ENCODE data around the gene POR.
"Not testable (repeated sequence)": the region's sequence is repeated elsewhere in the genome, so short reads cannot be mapped to it uniquely, and the experiment has no call there.

Gene POR

DNA sequence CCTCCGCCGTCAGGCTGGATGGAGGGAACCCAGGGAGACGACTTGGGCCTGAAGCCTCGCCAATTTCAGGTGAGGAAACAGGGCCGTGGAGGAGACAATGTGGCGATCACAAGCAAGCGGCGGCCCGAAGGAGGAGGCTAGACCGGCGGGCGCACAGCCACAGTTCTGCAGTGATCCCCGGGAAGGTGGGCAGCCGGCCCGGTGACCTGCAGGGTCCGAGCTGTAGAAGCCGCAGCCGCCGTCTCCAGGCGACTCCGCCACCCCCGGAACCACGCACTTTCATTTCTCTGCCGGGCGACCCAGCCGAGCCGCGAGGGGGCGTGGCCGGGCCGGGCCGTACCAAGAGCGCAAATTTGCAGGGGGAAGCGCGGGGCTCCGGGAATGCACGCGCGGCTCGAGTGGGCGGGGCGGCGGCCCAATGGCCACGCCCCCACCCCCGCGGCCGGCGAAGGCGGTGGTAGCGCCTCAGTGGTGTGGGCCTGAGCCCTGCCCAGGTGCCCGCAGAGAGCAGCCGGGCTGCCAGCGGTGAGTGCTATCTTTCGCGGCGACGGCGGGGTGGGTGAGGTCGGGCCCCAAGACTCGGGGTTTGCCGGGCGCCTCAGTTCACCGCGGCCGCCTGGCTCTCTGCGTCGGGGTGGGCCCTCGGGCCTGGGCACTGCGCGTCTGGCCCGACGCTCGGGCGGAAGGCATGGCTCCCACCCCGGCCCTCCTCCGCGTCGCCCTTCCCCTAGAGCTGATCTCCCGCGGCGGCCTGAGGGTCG is at the start of gene POR:
TSS of gene POR (plus strand) at position 501 of the 761 bp plus-strand sequence. CDS start 38,847 bp downstream, outside the sequence.
- H3K27ac ChIP-seq (ENCODE audit: low read length): peak within 1 kb of the TSS; percentile 35
- H3K4me1 ChIP-seq (ENCODE audit: control insufficient read depth, low read depth, low read length): peaks cover 4% of the 10 kb centered on the region
- no peaks in the 10 kb centered on the region for H3K27me3 ChIP-seq (ENCODE audit: control insufficient read depth, insufficient read depth, low read length)
- H3K9ac ChIP-seq (ENCODE audit: low read length): peak within 1 kb of the TSS; percentile 66
- no peaks in the 10 kb centered on the region for H3K9me3 ChIP-seq (ENCODE audit: control insufficient read depth, low read depth, low read length)
- H3K4me3 ChIP-seq (ENCODE audit: low read length): peak within 1 kb of the TSS; percentile 81
- H3K36me3 ChIP-seq (ENCODE audit: control insufficient read depth, low read depth, low read length): no peaks in the 10 kb centered on the region

DNA sequence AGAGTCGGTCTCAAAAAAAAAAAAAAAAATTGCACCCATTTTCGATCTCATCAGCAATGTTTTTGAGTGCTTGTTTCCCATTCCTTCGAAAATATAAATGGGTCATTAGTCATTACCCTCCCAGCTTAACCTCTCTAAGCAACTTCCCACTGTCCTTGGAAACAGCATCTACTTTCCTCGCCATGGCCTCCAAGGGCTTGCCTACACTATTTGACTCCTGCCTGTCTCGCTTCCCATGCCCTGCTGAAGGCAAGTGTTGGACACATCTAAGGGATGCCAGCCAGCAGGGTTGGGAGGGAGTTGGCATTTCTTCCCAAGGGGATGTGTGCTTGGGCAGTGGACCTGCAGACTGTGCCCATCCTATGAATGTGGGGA is 48.9 kb upstream of the POR start:
- Histone ChIP-seq H3K4me3 (ENCODE audit: low read length) (no peak overlapping the region), H3K36me3 (ENCODE audit: control insufficient read depth, low read depth, low read length) (no peaks in the 10 kb centered on the region), H3K27ac (ENCODE audit: low read length) (no peak overlapping the region), H3K27me3 (ENCODE audit: control insufficient read depth, insufficient read depth, low read length) (no peaks in the 10 kb centered on the region), H3K9me3 (ENCODE audit: control insufficient read depth, low read depth, low read length) (no peaks in the 10 kb centered on the region), H3K4me1 (ENCODE audit: control insufficient read depth, low read depth, low read length) (no peaks in the 10 kb centered on the region), H3K9ac (ENCODE audit: low read length) (no peak overlapping the region)

- H3K27me3 ChIP-seq (ENCODE audit: control insufficient read depth, insufficient read depth, low read length): no peaks in the 10 kb centered on the region
- H3K27ac ChIP-seq (ENCODE audit: low read length): no peak overlapping the region
- H3K9me3 ChIP-seq (ENCODE audit: control insufficient read depth, low read depth, low read length): no peaks in the 10 kb centered on the region
- H3K4me1 ChIP-seq (ENCODE audit: control insufficient read depth, low read depth, low read length): no peaks in the 10 kb centered on the region
- H3K36me3 ChIP-seq (ENCODE audit: control insufficient read depth, low read depth, low read length): no peaks in the 10 kb centered on the region
- no peak overlapping the region for H3K4me3 ChIP-seq (ENCODE audit: low read length)
- no peak overlapping the region for H3K9ac ChIP-seq (ENCODE audit: low read length)
Observed at GRCh38 chr7:75866489-75867389, 48.2 kb upstream of the POR start.

DNA sequence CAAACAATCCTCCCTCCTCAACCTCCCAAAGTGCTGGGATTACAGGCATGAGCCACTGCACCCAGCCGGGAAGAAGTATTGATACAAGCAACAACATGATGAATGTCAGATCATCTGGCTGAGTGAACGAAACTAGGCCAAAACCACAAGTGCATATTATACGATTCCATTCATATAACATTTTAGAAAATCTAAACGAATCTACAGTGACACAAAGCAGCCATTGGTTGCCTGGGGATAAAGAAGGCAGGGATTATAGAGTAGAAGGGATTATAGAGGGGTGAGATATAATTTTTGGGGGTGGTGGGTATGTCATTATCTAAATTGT is 47.6 kb upstream of the POR start:
- no peaks in the 10 kb centered on the region for H3K4me1 ChIP-seq (ENCODE audit: control insufficient read depth, low read depth, low read length)
- no peaks in the 10 kb centered on the region for H3K36me3 ChIP-seq (ENCODE audit: control insufficient read depth, low read depth, low read length)
- no peak overlapping the region for H3K9ac ChIP-seq (ENCODE audit: low read length)
- no peaks in the 10 kb centered on the region for H3K9me3 ChIP-seq (ENCODE audit: control insufficient read depth, low read depth, low read length)
- no peak overlapping the region for H3K4me3 ChIP-seq (ENCODE audit: low read length)
- no peaks in the 10 kb centered on the region for H3K27me3 ChIP-seq (ENCODE audit: control insufficient read depth, insufficient read depth, low read length)
- no peak overlapping the region for H3K27ac ChIP-seq (ENCODE audit: low read length)

- Histone ChIP-seq H3K27ac (ENCODE audit: low read length) (no peak overlapping the region), H3K9ac (ENCODE audit: low read length) (no peak overlapping the region), H3K9me3 (ENCODE audit: control insufficient read depth, low read depth, low read length) (no peaks in the 10 kb centered on the region), H3K4me3 (ENCODE audit: low read length) (no peak overlapping the region), H3K27me3 (ENCODE audit: control insufficient read depth, insufficient read depth, low read length) (no peaks in the 10 kb centered on the region), H3K4me1 (ENCODE audit: control insufficient read depth, low read depth, low read length) (no peaks in the 10 kb centered on the region), H3K36me3 (ENCODE audit: control insufficient read depth, low read depth, low read length) (no peaks in the 10 kb centered on the region)
Observed at GRCh38 chr7:75868153-75868552, 46.8 kb upstream of the POR start.

DNA sequence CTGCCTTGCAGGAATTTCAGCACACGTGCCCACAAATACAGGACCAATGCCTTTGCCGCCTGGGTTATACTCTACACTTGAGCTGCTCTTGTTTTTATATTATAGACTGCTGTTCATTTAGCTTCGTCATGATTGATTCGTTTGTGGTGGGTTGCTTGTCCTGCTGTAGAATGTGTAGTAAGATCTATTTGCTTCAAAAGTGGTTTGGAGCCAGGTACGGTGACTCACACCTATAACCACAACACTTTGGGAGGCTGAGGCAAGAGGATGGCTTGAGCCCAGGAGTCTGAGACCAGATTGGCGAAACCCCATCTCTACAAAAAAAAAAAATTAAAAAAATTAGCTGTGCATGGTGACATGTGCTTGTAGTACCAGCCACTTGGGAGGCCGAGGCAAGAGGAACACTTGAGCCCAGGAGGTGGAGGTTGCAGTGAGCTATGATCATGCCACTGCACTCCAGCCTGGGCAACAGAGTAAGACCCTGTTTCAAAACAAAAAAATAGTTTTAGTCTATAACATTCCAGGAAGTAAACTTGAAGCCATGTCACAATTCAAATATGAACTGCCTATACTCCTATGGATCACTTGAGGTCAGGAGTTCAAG is 45.1 kb upstream of the POR start:
- Histone ChIP-seq H3K4me3 (ENCODE audit: low read length) (no peak overlapping the region), H3K27me3 (ENCODE audit: control insufficient read depth, insufficient read depth, low read length) (no peaks in the 10 kb centered on the region), H3K9ac (ENCODE audit: low read length) (no peak overlapping the region), H3K27ac (ENCODE audit: low read length) (no peak overlapping the region), H3K9me3 (ENCODE audit: control insufficient read depth, low read depth, low read length) (no peaks in the 10 kb centered on the region), H3K36me3 (ENCODE audit: control insufficient read depth, low read depth, low read length) (no peaks in the 10 kb centered on the region), H3K4me1 (ENCODE audit: control insufficient read depth, low read depth, low read length) (no peaks in the 10 kb centered on the region)

GRCh38 chr7:75870557-75871161 is 44.3 kb upstream of the POR start:
- Histone ChIP-seq H3K9me3 (ENCODE audit: control insufficient read depth, low read depth, low read length) (no peaks in the 10 kb centered on the region), H3K9ac (ENCODE audit: low read length) (no peak overlapping the region), H3K4me1 (ENCODE audit: control insufficient read depth, low read depth, low read length) (no peaks in the 10 kb centered on the region), H3K4me3 (ENCODE audit: low read length) (no peak overlapping the region), H3K36me3 (ENCODE audit: control insufficient read depth, low read depth, low read length) (no peaks in the 10 kb centered on the region), H3K27me3 (ENCODE audit: control insufficient read depth, insufficient read depth, low read length) (no peaks in the 10 kb centered on the region), H3K27ac (ENCODE audit: low read length) (no peak overlapping the region)

GRCh38 chr7:75872073-75872782 is 42.7 kb upstream of the POR start:
- Histone ChIP-seq H3K27ac (ENCODE audit: low read length) (no peak overlapping the region), H3K9ac (ENCODE audit: low read length) (no peak overlapping the region), H3K27me3 (ENCODE audit: control insufficient read depth, insufficient read depth, low read length) (no peaks in the 10 kb centered on the region), H3K9me3 (ENCODE audit: control insufficient read depth, low read depth, low read length) (no peaks in the 10 kb centered on the region), H3K4me1 (ENCODE audit: control insufficient read depth, low read depth, low read length) (no peaks in the 10 kb centered on the region), H3K4me3 (ENCODE audit: low read length) (no peak overlapping the region), H3K36me3 (ENCODE audit: control insufficient read depth, low read depth, low read length) (no peaks in the 10 kb centered on the region)

GRCh38 chr7:75874180-75874579 is 40.8 kb upstream of the POR start:
- H3K9ac ChIP-seq (ENCODE audit: low read length); H3K27ac ChIP-seq (ENCODE audit: low read length); H3K4me3 ChIP-seq (ENCODE audit: low read length); H3K36me3 ChIP-seq (ENCODE audit: control insufficient read depth, low read depth, low read length); H3K4me1 ChIP-seq (ENCODE audit: control insufficient read depth, low read depth, low read length); H3K27me3 ChIP-seq (ENCODE audit: control insufficient read depth, insufficient read depth, low read length); H3K9me3 ChIP-seq (ENCODE audit: control insufficient read depth, low read depth, low read length): not testable (repeated sequence)

GRCh38 chr7:75875113-75876080 is 39.6 kb upstream of the POR start:
- H3K27ac ChIP-seq (ENCODE audit: low read length): no peak overlapping the region
- no peaks in the 10 kb centered on the region for H3K9me3 ChIP-seq (ENCODE audit: control insufficient read depth, low read depth, low read length)
- peaks cover 14% of the 10 kb centered on the region for H3K4me1 ChIP-seq (ENCODE audit: control insufficient read depth, low read depth, low read length)
- H3K4me3 ChIP-seq (ENCODE audit: low read length): no peak overlapping the region
- no peak overlapping the region for H3K9ac ChIP-seq (ENCODE audit: low read length)
- peaks cover 8% of the 10 kb centered on the region for H3K27me3 ChIP-seq (ENCODE audit: control insufficient read depth, insufficient read depth, low read length)
- no peaks in the 10 kb centered on the region for H3K36me3 ChIP-seq (ENCODE audit: control insufficient read depth, low read depth, low read length)

All from iPS-18a (cell line).